ENCODE measurements around the gene LATS2. TPM values are rescaled to one million over a fixed set of nuclear protein-coding genes. Genes with fewer than 3 reads are reported as not detected.

Gene LATS2
- total RNA-seq, 1 donor, result 15.0 TPM

DNA sequence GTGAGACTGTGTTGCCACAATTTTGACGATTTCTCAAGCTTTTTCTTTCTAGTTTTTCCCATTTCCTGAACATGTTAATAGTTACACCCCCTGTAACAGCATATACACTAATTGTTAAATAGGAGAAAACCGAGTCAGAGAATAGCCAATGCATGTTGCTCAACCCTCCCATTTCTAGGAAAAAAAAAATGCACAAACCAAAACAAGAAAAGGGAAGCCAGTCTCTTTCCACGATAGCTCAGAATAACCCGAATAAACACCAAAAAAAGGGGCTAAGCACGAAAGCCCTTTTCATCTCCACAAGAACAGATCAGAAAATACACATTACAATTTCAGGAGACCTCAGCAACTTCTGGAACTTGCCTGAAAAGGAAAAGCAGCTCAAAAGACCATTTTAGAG lies 16.3 kb downstream of the LATS2 start:
- Histone ChIP-seq H3K4me1 (ENCODE audit: insufficient read depth, low read length) (peaks cover 40% of the 10 kb centered on the region), H3K27me3 (ENCODE audit: insufficient read depth, low read length) (no peaks in the 10 kb centered on the region), H3K4me3 (ENCODE audit: low read length) (no peak overlapping the region), H3K9me3 (ENCODE audit: low read depth, low read length) (no peaks in the 10 kb centered on the region)

GRCh38 chr13:21043898-21044297 lies 17.5 kb downstream of the LATS2 start:
- no peaks in the 10 kb centered on the region for H3K9me3 ChIP-seq (ENCODE audit: low read depth, low read length)
- H3K4me3 ChIP-seq (ENCODE audit: low read length), result no peak overlapping the region
- H3K27me3 ChIP-seq (ENCODE audit: insufficient read depth, low read length), result no peaks in the 10 kb centered on the region
- H3K4me1 ChIP-seq (ENCODE audit: insufficient read depth, low read length), result peaks cover 51% of the 10 kb centered on the region

DNA sequence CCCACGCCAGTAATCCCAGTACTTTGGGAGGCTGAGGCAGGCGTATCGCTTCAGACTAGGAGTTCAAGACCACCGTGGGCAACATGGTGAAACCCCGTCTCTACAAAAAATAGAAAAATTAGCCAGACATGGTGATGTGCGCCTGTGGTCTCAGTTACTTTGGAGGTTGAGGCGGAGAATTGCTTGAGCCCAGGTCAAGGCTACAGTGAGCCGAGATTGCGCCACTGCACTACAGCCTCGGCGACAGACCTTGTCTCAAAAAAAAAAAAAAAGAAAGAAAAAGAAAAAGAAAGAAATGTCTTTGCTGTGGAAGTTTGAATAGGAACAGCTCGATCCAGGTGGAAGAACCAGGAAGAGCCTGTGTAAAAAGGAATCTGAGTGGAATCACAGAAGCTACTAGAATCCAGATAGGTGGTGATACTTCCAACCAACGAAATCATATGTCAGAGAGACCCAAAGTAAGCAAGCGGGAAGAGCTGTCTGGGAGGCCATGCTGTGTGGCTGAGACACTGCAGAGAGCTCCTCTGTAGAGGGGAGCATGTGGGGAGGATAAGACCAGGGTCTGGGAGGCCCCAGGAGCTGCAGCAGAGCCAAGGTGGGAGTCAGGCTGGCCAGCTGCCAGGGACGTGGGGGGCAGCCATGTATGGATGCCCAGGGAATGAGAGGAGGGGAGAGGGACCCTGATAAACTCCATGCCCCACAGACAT lies 21.1 kb downstream of the LATS2 start:
- H3K9me3 ChIP-seq (ENCODE audit: low read depth, low read length), result no peaks in the 10 kb centered on the region
- no peaks in the 10 kb centered on the region for H3K27me3 ChIP-seq (ENCODE audit: insufficient read depth, low read length)
- peaks cover 51% of the 10 kb centered on the region for H3K4me1 ChIP-seq (ENCODE audit: insufficient read depth, low read length)
- no peak overlapping the region for H3K4me3 ChIP-seq (ENCODE audit: low read length)

DNA sequence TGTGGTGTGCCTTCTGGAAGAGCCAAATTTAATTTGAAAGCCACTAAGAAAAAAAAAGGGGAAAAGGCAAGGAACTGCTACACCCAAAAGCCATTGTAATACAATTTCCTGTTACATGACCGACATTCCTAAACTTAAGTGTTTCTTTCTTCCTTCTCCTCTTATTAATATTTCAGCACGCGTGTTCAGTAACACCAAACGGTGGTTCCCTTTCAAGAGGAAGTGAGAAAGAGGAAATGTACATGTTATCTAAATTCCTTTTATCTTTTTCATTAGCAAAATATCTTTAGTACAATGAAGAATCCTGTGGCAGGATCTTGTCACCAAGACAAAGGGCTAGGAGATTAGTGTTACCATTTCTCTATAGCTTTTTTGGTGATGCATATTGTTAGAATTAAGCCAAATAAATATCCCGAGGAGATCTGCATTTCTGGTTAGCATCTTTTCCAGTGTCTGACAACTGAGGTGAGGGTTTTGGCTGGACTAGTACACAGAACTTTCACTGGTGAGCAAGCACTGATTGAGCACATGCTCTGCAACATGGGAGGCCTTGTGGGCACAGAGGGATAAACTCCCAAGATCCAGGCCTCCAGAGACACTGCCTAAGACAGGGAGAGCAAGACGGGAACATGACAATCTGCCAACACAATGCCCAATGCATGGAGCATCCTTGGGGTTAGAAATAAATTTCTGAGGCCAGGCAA lies 22.1 kb downstream of the LATS2 start:
- H3K4me1 ChIP-seq (ENCODE audit: insufficient read depth, low read length), result peaks cover 50% of the 10 kb centered on the region
- no peaks in the 10 kb centered on the region for H3K9me3 ChIP-seq (ENCODE audit: low read depth, low read length)
- no peak overlapping the region for H3K4me3 ChIP-seq (ENCODE audit: low read length)
- H3K27me3 ChIP-seq (ENCODE audit: insufficient read depth, low read length), result no peaks in the 10 kb centered on the region

- Histone ChIP-seq H3K4me3 (ENCODE audit: low read length) (no peak overlapping the region), H3K9me3 (ENCODE audit: low read depth, low read length) (no peaks in the 10 kb centered on the region), H3K4me1 (ENCODE audit: insufficient read depth, low read length) (peaks cover 66% of the 10 kb centered on the region), H3K27me3 (ENCODE audit: insufficient read depth, low read length) (no peaks in the 10 kb centered on the region)
Observed at GRCh38 chr13:21037656-21038055, 23.7 kb downstream of the LATS2 start.

DNA sequence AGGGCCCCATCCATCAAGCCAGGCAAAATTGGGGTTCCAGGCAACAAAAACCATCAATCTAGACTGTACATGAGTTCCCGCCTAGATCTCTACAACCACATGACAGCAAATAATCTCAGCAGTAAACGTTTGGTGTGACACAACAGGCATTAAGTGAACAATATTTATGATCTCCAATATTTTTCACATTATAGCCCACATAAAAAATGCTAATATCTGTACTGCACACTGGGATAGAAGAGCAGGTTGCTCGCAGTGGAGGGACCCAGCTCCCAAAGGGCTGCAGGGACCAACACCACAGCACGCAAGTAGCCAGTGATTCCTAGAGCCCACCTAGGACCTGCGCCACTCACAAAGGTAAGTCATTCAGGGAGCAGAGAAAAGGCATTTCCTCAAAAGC lies 25.9 kb downstream of the LATS2 start:
- Histone ChIP-seq H3K4me1 (ENCODE audit: insufficient read depth, low read length) (peaks cover 61% of the 10 kb centered on the region), H3K9me3 (ENCODE audit: low read depth, low read length) (no peaks in the 10 kb centered on the region), H3K4me3 (ENCODE audit: low read length) (no peak overlapping the region), H3K27me3 (ENCODE audit: insufficient read depth, low read length) (no peaks in the 10 kb centered on the region)

DNA sequence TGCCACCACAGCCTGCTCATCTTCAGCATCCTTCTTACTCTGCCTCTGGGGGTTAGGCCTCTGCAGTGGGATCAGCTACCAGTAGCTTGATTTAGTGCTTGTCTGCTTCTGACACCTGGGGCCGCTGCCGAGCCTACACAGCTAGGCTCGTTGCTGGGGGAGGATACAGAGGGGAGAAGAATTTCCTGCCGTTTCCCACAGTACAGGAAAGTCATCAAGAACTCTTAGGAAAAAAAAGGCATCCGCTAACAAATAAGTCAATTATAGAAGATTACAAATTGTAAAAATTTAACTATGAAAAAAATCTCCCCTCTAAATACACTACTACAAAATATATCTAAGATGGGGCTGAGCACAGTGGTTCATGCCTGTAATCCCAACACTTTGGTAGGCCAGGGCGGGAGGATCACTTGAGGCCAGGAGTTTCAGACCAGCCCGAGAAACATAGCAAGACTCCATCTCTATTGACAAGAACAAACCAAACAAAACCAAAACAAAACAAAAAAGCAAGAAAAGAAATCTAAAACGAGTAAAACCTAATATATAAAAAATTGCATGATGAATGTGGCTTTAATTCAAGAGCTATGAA lies 26.7 kb downstream of the LATS2 start:
- no peak overlapping the region for H3K4me3 ChIP-seq (ENCODE audit: low read length)
- H3K9me3 ChIP-seq (ENCODE audit: low read depth, low read length), result no peaks in the 10 kb centered on the region
- peaks cover 53% of the 10 kb centered on the region for H3K4me1 ChIP-seq (ENCODE audit: insufficient read depth, low read length)

GRCh38 chr13:21033856-21034602 lies 27.4 kb downstream of the LATS2 start:
- H3K27me3 ChIP-seq (ENCODE audit: insufficient read depth, low read length), result no peaks in the 10 kb centered on the region
- no peaks in the 10 kb centered on the region for H3K9me3 ChIP-seq (ENCODE audit: low read depth, low read length)
- H3K4me3 ChIP-seq (ENCODE audit: low read length), result no peak overlapping the region
- peaks cover 47% of the 10 kb centered on the region for H3K4me1 ChIP-seq (ENCODE audit: insufficient read depth, low read length)

More for the DNA sequence above, 26.7 kb downstream of the LATS2 start:
- no peaks in the 10 kb centered on the region for H3K27me3 ChIP-seq (ENCODE audit: insufficient read depth, low read length)

- no peak overlapping the region for H3K4me3 ChIP-seq (ENCODE audit: low read length)
- H3K4me1 ChIP-seq (ENCODE audit: insufficient read depth, low read length), result peaks cover 40% of the 10 kb centered on the region
- H3K9me3 ChIP-seq (ENCODE audit: low read depth, low read length), result no peaks in the 10 kb centered on the region
- no peaks in the 10 kb centered on the region for H3K27me3 ChIP-seq (ENCODE audit: insufficient read depth, low read length)
Observed at GRCh38 chr13:21033212-21033840, 28.1 kb downstream of the LATS2 start.

DNA sequence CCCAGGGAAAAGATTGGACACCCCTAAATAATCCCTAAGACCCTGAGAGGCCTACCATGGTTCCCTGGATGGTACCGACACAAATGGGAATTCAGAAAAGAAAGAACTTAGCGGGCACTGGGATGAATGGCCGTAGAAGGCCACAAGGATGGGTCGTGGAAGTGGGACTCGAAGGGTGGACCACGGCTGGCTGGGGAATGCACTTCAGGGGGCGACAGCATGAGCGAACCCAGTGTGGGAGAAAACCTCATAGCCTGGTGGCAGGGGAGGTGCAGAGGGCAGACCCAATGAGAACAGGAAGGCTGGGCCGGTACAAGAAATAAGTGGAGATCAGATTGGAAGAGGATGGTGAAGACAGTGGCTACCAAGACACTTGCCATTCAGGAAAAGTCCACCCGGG lies 28.7 kb downstream of the LATS2 start:
- Histone ChIP-seq H3K9me3 (ENCODE audit: low read depth, low read length) (no peaks in the 10 kb centered on the region), H3K4me1 (ENCODE audit: insufficient read depth, low read length) (peaks cover 33% of the 10 kb centered on the region), H3K27me3 (ENCODE audit: insufficient read depth, low read length) (no peaks in the 10 kb centered on the region), H3K4me3 (ENCODE audit: low read length) (no peak overlapping the region)

- no peaks in the 10 kb centered on the region for H3K27me3 ChIP-seq (ENCODE audit: insufficient read depth, low read length)
- no peak overlapping the region for H3K4me3 ChIP-seq (ENCODE audit: low read length)
- H3K9me3 ChIP-seq (ENCODE audit: low read depth, low read length), result no peaks in the 10 kb centered on the region
- peaks cover 33% of the 10 kb centered on the region for H3K4me1 ChIP-seq (ENCODE audit: insufficient read depth, low read length)
Observed at GRCh38 chr13:21031594-21032275, 29.7 kb downstream of the LATS2 start.

DNA sequence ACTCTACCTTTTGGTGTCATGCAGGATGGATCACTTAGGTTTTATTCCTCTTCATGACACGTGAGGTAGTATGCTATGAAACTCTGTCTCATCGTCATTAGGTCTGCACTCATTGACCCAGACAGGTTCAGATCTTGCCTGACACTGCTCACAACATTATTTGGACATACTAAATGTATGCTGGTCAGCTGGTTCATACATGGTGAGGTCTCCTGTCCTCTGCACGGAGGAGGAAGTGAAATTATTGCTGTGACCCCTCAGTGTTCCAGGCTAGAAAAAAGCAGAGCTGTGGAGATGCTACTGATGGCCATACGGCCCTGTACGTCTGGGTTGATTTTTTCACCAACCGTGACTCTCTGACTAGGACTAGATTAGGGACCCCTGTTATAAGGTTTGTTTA lies 35.8 kb downstream of the LATS2 start:
- Histone ChIP-seq H3K4me3 (ENCODE audit: low read length) (no peak overlapping the region), H3K27me3 (ENCODE audit: insufficient read depth, low read length) (no peaks in the 10 kb centered on the region), H3K9me3 (ENCODE audit: low read depth, low read length) (no peaks in the 10 kb centered on the region), H3K4me1 (ENCODE audit: insufficient read depth, low read length) (peaks cover 3% of the 10 kb centered on the region)

GRCh38 chr13:21022056-21022979 lies 39.1 kb downstream of the LATS2 start:
- H3K4me3 ChIP-seq (ENCODE audit: low read length), result no peak overlapping the region
- no peaks in the 10 kb centered on the region for H3K9me3 ChIP-seq (ENCODE audit: low read depth, low read length)
- no peaks in the 10 kb centered on the region for H3K27me3 ChIP-seq (ENCODE audit: insufficient read depth, low read length)
- H3K4me1 ChIP-seq (ENCODE audit: insufficient read depth, low read length), result peaks cover 19% of the 10 kb centered on the region
